IgD-negative memory B cell (primary cell): ENCODE results near the gene NACA2. TPM values are rescaled to one million over a fixed set of nuclear protein-coding genes. Genes with fewer than 3 reads are reported as not detected.
"Not testable (repeated sequence)": the region's sequence is repeated elsewhere in the genome, so short reads cannot be mapped to it uniquely, and the experiment has no call there.

ENCODE experiments used
- H3K27ac Mint-ChIP-seq, 3 donors: one replicate each; pipeline ENCODE4 v1.8.0; 2020 to 2022; ENCODE audit warnings: mild to moderate bottlenecking in 3 of 3, mixed read lengths in 3 of 3, moderate library complexity in 1 of 3
- H3K27me3 Mint-ChIP-seq: one replicate; pipeline ENCODE4 v1.8.0; 2021; ENCODE audit warnings: mixed read lengths
- H3K36me3 Mint-ChIP-seq: one replicate; pipeline ENCODE4 v1.8.0; 2020; ENCODE audit warnings: mild to moderate bottlenecking, mixed read lengths
- H3K4me1 Mint-ChIP-seq, 3 donors: one replicate each; pipeline ENCODE4 v1.8.0; 2020 to 2022; ENCODE audit warnings: mixed read lengths in 3 of 3, mild to moderate bottlenecking in 1 of 3
- H3K4me3 Mint-ChIP-seq, 4 donors: one replicate each; pipeline ENCODE4 v1.8.0; 2020 to 2022; ENCODE audit warnings: mild to moderate bottlenecking in 4 of 4, mixed read lengths in 4 of 4, moderate library complexity in 3 of 4
- H3K9me3 Mint-ChIP-seq, 3 donors: one replicate each; pipeline ENCODE4 v1.8.0; 2020 to 2021; ENCODE audit warnings: mixed read lengths in 3 of 3, mild to moderate bottlenecking in 1 of 3
- polyA plus RNA-seq: library from polyadenylated mRNA; unstranded; fragments of 300-500 nt; fragmentation: Illumina TruSeq; gene quantifications from one replicate; pipeline ENCODE4 v1.2.3, GENCODE V29; 2021

The NACA2 gene
- polyA plus RNA-seq, 1 donor from 2014 or later, result not detected

DNA sequence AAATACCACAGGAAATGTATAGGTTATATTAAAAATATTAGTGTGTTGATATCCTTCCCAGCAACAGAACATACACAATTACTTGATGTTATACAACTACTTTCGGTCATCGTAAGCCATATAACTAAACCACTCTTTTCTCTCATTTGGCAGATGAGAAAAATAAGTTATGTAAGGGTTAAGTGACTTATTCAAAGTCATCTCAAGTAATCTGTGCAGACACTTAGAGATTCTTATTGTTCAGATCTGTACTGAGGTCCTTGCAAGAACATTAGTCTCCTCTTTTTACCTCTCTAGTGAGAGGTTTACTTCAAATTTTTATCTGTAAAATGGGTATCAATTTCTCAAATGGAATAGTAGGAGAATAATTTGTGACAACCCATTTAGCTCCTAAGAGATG lies 15.0 kb downstream of the NACA2 start:
- no peak overlapping the region for H3K4me3 Mint-ChIP-seq
- peaks cover 3% of the 10 kb centered on the region for H3K36me3 Mint-ChIP-seq
- peaks cover 0 to 3% (median 0%) of the 10 kb centered on the region in 3 donors for H3K9me3 Mint-ChIP-seq
- H3K27ac Mint-ChIP-seq, result no peak overlapping the region
- H3K27me3 Mint-ChIP-seq, result peaks cover 22% of the 10 kb centered on the region
- no peaks in the 10 kb centered on the region for H3K4me1 Mint-ChIP-seq

DNA sequence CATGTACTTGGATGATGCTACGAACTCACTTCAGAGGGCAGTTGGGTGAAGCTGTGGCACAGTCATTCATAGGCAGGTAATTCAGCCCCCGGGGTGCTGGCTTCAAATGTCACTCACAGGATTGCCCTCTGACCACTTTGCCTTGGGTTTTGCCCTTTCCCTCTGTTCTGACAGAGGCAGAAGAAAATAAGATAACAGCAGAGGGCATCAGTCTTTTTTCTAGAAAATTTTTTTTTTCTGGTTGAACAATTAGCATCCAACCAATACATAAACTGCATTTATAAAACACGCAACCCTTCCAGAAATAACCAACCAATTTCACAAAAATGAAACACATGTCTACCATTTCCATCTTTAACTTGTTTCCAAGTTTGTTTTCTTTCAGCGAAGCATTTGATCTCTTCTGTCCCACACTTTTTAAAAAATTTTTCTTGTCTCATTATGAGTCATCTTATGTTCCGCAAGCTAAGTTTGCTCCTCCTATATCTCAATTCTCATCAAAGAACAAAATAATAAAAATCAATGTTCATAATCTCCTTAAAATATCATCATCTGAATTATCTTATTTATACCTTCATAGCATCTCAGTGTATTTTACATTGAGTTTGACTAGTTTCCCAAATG lies 15.6 kb downstream of the NACA2 start:
- Mint-ChIP-seq H3K36me3 (peaks cover 3% of the 10 kb centered on the region), H3K9me3 (peaks cover 0 to 3% (median 0%) of the 10 kb centered on the region in 3 donors), H3K27me3 (peaks cover 22% of the 10 kb centered on the region), H3K27ac (no peak overlapping the region), H3K4me1 (no peaks in the 10 kb centered on the region), H3K4me3 (no peak overlapping the region)

DNA sequence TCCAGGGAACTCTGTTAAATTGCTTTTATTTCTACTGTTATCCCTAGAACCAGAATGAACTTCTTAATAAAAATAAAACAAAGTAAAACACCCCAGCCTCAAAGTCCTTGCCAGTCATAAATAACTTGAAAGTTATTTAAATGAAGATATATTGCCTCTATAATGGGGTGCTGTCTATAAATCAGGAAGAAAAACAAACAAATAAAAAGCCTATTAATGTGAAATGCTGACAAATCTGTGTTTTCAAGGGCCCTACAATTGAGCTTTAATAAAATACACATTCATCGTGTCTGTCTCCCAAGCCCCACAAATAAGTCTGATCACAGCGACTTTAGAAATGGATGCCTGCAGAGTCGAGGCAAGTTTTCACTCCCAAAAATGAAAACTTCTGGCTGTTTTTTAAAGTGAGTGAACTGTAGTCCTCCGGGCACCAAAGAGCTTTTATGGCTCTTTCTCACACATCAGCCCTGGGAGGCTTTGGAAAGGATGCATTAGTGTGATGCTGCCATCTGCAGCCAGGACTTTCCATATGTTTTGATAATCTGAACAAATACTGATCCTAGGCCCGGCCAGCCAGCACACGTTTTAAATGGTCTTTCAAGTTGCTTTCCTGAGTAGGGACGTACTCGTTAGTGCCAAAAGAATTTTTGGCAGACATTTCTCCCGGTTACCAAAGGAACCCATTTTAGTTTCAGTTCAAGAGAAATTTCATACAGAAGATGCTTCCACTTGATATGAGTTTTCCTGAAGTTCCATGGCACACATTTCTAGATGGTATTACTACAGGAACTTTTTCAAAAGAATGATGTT lies 16.3 kb downstream of the NACA2 start:
- no peak overlapping the region for H3K4me3 Mint-ChIP-seq
- H3K4me1 Mint-ChIP-seq, result no peaks in the 10 kb centered on the region
- peaks cover 0 to 9% (median 2%) of the 10 kb centered on the region in 3 donors for H3K9me3 Mint-ChIP-seq
- peaks cover 3% of the 10 kb centered on the region for H3K36me3 Mint-ChIP-seq
- no peak overlapping the region for H3K27ac Mint-ChIP-seq
- peaks cover 20% of the 10 kb centered on the region for H3K27me3 Mint-ChIP-seq

DNA sequence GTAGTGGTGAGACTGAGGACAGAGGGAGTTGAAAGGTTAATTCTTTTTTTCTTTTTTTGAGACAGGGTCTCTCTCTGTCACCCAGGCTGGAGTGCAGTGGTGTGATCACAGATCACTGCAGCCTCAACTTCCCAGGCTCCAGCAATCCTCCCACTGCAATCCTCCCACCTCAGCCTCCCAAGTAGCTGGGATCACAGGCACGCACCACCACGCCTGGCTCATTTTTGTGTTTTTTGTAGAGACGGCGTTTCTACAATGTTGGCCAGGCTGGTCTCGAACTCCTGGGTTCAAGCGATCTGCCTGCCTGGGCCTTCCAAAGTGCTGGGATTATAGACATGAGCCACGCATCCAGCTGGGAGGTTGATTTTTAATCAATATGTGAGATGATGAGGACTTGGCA lies 18.5 kb downstream of the NACA2 start:
- not testable (repeated sequence) for H3K4me3 Mint-ChIP-seq, H3K27ac Mint-ChIP-seq, H3K9me3 Mint-ChIP-seq, H3K4me1 Mint-ChIP-seq, H3K36me3 Mint-ChIP-seq
- peaks cover 11% of the 10 kb centered on the region for H3K27me3 Mint-ChIP-seq

DNA sequence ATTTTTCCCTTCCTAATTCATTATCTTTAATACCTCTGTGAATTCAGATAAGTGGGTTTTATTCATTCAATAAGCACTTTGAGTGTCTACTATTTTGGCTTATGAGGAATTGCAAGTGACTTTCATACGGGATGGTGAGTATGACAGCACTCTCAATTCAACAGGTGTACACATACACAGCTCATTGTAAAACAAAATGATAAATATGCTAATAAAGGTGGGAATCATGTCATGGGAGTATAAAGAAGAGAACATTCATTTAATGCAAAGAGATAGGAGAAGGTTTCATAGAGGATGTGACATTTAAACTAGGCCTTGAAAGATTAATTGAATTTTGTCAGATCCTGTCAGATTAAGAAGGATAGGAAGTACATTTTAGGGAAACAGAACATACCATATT lies 19.4 kb downstream of the NACA2 start:
- Mint-ChIP-seq H3K27ac (no peak overlapping the region), H3K27me3 (peaks cover 11% of the 10 kb centered on the region), H3K36me3 (peaks cover 3% of the 10 kb centered on the region), H3K4me1 (no peaks in the 10 kb centered on the region), H3K9me3 (peaks cover 0 to 9% (median 2%) of the 10 kb centered on the region in 3 donors), H3K4me3 (no peak overlapping the region)

DNA sequence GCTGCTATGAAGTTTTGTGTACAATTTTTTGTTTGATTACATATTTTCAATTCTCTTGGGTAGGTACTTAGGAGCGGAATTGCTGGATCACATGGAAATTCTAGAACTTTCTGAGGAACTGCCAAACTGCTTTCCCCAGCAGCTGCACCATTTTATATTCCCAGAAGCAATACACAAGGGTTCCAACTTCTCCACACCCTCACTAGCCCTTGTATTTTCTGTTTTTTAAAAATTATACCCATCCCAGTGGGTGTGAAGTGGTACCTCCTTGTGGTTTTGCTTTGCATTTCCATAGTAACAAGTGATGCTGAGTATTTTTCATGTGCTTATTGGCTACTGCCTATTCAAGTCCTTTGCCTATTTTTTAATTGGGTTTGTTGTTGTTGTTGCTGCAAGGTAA lies 20.9 kb downstream of the NACA2 start:
- H3K36me3 Mint-ChIP-seq, result peaks cover 3% of the 10 kb centered on the region
- H3K27me3 Mint-ChIP-seq, result peaks cover 6% of the 10 kb centered on the region
- no peak overlapping the region for H3K27ac Mint-ChIP-seq
- no peak overlapping the region for H3K4me3 Mint-ChIP-seq
- peaks cover 0 to 12% (median 2%) of the 10 kb centered on the region in 3 donors for H3K9me3 Mint-ChIP-seq
- no peaks in the 10 kb centered on the region for H3K4me1 Mint-ChIP-seq

DNA sequence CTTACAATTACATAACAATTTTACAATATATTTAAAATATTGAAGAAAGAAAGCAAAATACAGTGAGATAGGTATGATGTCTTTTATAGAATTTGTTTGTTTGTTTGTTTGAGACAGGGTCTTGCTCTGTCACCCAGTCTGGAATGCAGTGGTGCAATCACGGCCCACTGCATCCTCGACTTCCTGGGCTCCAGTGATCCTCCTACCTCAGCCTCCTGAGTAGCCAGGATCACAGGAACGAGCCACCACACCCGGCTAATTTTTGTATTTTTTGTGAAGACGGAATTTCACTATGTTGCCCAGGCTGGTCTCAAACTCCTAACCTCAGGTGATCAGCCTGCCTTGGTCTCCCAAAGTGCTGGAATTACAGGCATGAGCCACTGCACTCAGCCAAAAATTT lies 21.5 kb downstream of the NACA2 start:
- not testable (repeated sequence) for H3K4me1 Mint-ChIP-seq, H3K36me3 Mint-ChIP-seq, H3K4me3 Mint-ChIP-seq, H3K27ac Mint-ChIP-seq, H3K27me3 Mint-ChIP-seq
- H3K9me3 Mint-ChIP-seq, result peaks cover 0 to 15% (median 2%) of the 10 kb centered on the region in 3 donors

DNA sequence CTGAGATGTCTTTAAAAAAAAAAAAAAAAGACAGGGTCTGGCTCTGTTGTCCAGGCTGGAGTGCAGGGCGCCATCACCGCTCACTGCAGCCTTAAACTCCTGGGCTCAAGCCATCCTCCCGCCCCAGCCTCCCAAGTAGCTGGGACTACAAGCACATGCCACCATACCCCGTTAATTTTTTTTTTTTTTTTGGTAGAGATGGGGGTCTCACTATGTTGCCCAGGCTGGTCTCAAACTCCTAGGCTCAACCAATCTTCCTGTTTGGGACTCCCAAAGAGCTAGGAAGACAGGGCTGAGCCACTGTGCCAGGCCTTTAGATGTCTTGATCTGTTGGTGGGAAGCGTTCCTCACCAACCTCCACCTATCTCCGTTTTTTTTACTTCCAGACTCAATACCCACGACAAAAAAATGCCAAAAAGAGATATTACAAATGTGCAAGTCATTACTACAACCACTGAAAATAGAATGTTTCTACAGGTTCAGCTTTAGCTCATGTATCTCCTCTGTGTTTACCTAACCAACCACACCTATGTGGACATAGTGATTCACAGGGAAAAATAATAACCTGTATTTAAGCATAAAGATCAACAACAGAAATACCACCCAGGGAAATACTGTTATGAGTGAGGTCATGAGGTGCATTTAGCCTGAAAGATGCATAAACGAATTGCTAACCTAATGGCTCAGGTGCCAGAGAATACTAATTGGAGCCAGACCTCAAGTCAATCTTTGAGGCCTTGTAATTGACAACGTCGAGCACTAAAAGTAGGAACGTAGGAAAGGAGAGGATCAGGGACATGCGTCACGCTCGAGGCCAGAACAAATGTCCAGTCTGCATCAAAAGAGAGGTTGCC lies 22.6 kb downstream of the NACA2 start:
- H3K9me3 Mint-ChIP-seq, result peaks cover 0 to 15% (median 2%) of the 10 kb centered on the region in 3 donors
- H3K36me3 Mint-ChIP-seq, result peaks cover 3% of the 10 kb centered on the region
- H3K4me1 Mint-ChIP-seq, result no peaks in the 10 kb centered on the region
- peak overlapping the region in 1 of 3 donors; percentile 28 for H3K27ac Mint-ChIP-seq
- no peaks in the 10 kb centered on the region for H3K27me3 Mint-ChIP-seq
- H3K4me3 Mint-ChIP-seq, result no peak overlapping the region

DNA sequence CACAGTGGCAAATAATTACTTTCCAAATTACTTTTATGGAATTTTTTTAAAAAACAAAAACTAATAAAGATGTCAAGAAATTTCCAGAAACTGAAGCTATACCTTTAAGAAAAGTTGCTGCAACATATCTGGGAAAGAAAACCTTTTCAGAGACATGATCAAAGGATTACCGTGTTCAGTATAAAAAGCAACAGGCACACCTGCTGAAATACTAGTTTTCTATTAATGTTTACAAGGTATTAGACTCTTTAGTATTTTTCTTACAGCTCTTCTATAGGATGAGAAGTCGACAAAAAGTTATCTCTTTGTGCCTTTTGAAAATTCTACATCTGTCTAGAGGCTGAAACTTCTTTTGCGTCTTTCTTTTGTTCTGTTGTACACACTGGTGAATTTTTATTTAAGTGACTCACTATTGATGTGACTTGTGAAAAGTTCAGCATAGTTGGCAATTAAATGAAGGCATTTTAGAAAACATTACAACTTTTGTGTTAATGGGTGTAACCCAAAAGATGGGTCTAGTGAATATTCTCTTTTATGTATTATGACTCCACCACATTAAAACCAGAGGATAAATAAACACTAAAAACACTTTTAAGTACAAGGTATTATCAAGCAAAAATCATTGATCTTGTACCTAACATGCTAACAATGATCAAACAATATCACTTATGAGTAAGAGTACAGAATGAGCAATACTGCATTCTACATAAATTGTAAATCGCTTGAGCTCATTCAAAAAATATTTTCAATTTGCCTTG lies 23.8 kb downstream of the NACA2 start:
- Mint-ChIP-seq H3K9me3 (peaks cover 0 to 15% (median 2%) of the 10 kb centered on the region in 3 donors), H3K36me3 (no peaks in the 10 kb centered on the region), H3K4me1 (no peaks in the 10 kb centered on the region), H3K27me3 (peaks cover 8% of the 10 kb centered on the region), H3K27ac (no peak overlapping the region), H3K4me3 (no peak overlapping the region)

DNA sequence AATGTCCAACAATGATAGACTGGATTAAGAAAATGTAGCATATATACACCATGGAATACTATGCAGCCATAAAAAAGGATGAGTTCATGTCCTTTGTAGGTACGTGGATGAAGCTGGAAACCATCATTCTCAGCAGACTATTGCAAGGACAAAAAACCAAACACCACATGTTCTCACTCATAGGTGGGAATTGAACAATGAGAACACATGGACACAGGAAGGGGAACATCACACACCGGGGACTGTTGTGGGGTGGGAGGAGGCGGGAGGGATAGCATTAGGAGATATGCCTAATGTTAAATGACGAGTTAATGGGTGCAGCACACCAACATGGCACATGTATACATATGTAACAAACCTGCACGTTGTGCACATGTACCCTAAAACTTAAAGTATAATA lies 24.6 kb downstream of the NACA2 start:
- not testable (repeated sequence) for H3K4me3 Mint-ChIP-seq, H3K27ac Mint-ChIP-seq, H3K36me3 Mint-ChIP-seq, H3K27me3 Mint-ChIP-seq, H3K4me1 Mint-ChIP-seq
- peaks cover 0 to 15% (median 2%) of the 10 kb centered on the region in 3 donors for H3K9me3 Mint-ChIP-seq

DNA sequence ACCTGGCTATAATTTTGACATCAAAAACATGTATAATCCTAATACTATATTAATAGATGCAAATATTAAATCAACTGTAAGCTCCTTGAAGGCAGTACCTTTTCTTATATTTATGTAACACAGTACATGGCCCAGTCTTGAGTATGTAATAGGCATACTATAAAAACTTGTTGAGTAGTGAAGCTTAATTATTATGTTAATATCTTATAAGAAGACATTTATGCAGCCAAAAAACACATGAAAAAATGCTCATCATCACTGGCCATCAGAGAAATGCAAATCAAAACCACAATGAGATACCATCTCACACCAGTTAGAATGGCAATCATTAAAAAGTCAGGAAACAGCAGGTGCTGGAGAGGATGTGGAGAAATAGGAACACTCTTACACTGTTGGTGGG lies 25.2 kb downstream of the NACA2 start:
- peaks cover 0 to 12% (median 2%) of the 10 kb centered on the region in 3 donors for H3K9me3 Mint-ChIP-seq
- not testable (repeated sequence) for H3K36me3 Mint-ChIP-seq, H3K4me1 Mint-ChIP-seq, H3K27ac Mint-ChIP-seq, H3K4me3 Mint-ChIP-seq, H3K27me3 Mint-ChIP-seq

DNA sequence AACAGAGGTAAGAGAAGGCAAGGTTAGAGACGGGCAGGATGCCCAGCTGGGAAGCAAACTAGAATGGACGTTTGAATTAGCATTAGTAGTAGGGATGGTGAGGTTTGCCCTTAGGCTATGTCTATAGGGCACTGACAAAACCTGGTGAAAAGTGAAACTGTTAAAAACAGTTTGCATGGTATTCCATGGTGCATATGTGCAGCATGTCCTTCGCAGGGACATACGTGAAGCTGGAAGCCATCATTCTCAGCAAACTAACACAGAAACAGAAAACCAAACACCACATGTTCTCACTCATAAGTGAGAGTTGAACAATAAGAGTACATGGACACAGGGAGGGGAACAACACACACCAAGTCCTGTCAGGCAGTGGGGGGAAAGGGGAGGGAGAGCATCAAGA lies 25.8 kb downstream of the NACA2 start:
- peaks cover 0 to 9% (median under 1%) of the 10 kb centered on the region in 3 donors for H3K9me3 Mint-ChIP-seq
- no peaks in the 10 kb centered on the region for H3K4me1 Mint-ChIP-seq
- peaks cover 8% of the 10 kb centered on the region for H3K27me3 Mint-ChIP-seq
- no peak overlapping the region for H3K27ac Mint-ChIP-seq
- no peaks in the 10 kb centered on the region for H3K36me3 Mint-ChIP-seq
- no peak overlapping the region for H3K4me3 Mint-ChIP-seq

DNA sequence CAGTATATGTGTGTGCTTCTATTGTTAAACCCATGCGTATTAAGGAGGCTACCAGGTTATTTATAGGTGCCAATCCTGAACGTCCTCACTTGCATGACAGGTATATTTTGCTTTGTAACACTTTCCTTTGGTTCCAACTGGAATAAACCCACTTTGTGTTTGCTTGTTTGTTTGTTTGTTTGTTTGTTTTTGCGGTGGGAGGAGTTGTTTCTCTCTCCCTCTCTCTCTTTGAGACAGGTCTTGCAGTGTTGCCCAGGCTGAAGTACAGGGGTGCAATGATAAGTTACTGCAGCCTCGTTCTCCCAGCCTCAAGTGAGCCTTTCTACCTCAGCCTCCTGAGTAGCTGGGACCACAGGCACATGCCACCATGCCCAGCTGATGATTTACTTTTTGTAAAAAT lies 28.7 kb downstream of the NACA2 start:
- H3K4me1 Mint-ChIP-seq, result no peaks in the 10 kb centered on the region
- H3K9me3 Mint-ChIP-seq, result peaks cover 0 to 6% (median 0%) of the 10 kb centered on the region in 3 donors
- H3K36me3 Mint-ChIP-seq, result no peaks in the 10 kb centered on the region
- peaks cover 13% of the 10 kb centered on the region for H3K27me3 Mint-ChIP-seq
- H3K4me3 Mint-ChIP-seq, result no peak overlapping the region
- no peak overlapping the region for H3K27ac Mint-ChIP-seq

DNA sequence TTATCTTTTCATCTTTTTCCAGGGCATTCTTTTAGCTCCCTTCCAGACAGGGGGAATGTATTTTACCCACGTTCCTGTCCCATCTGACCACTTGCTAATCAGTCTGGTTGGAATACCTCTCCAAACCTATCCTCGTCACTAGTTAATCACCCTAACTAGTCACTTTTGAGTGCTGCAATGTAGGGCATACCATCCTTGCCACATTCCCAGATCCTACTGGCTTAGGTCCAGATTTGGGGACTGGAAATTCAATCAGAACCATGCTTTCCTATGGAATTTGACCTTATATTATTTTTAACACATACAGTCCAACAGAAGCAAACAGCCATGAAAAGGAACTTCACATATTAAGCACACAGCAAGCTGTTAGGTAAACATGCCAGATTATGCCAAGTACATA lies 29.7 kb downstream of the NACA2 start:
- Mint-ChIP-seq H3K4me3 (no peak overlapping the region), H3K36me3 (no peaks in the 10 kb centered on the region), H3K9me3 (peaks cover 0 to 6% (median 0%) of the 10 kb centered on the region in 3 donors), H3K4me1 (no peaks in the 10 kb centered on the region), H3K27ac (no peak overlapping the region), H3K27me3 (peaks cover 15% of the 10 kb centered on the region)

DNA sequence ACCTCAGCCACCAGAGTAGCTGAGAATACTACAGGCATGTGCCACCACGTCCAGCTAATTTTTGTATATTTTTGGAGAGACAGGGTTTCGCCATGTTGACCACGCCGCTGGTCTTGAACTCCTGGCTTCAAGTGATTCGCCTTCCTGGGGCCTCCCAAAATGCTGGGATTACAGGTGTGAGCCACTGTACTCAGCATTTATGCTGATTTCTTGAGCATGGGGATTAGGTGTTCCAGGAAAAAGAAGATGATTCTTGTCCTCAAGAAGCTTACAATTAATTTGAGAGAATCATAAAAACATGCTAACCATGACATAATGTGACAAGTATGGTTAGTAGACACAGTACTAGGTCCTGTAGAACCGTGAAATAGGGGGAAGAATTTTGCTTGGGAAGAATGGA lies 30.9 kb downstream of the NACA2 start:
- Mint-ChIP-seq H3K27me3 (peaks cover 16% of the 10 kb centered on the region), H3K36me3 (no peaks in the 10 kb centered on the region), H3K4me3 (no peak overlapping the region), H3K4me1 (no peaks in the 10 kb centered on the region), H3K9me3 (peaks cover 0 to 3% (median 0%) of the 10 kb centered on the region in 3 donors), H3K27ac (no peak overlapping the region)
